Measurements from ENCODE around the gene RTN3.
A peak's percentile ranks its signal among the peaks of the same experiment; 100 is the strongest.

The RTN3 gene

GRCh38 chr11:63764340-63764678, 83.0 kb downstream of the RTN3 start:
- Histone ChIP-seq H3K4me3 (ENCODE audit: low read length) (peak overlapping the region; percentile 88), H3K27ac (ENCODE audit: low read depth, low read length) (peak overlapping the region; percentile 92), H3K9me3 (ENCODE audit: insufficient read depth, low read depth, low read length) (no peaks in the 10 kb centered on the region), H3K4me1 (ENCODE audit: insufficient read depth, low read length) (peaks cover 48% of the 10 kb centered on the region), H3K36me3 (ENCODE audit: insufficient read depth, low read length) (peaks cover 15% of the 10 kb centered on the region), H3K9ac (ENCODE audit: low read depth, low read length) (peak overlapping the region; percentile 67), H3K27me3 (ENCODE audit: insufficient read depth, low read length) (peaks cover under 1% of the 10 kb centered on the region; the same call in 1 of the 2 replicates)
- 6% methylated on average over 23 of the region's 23 CpGs for WGBS

- H3K4me3 ChIP-seq (ENCODE audit: low read length) = peak overlapping the region; percentile 88
- WGBS = 59% methylated on average over 30 of the region's 30 CpGs
Observed at GRCh38 chr11:63764679-63765647, 83.7 kb downstream of the RTN3 start.

DNA sequence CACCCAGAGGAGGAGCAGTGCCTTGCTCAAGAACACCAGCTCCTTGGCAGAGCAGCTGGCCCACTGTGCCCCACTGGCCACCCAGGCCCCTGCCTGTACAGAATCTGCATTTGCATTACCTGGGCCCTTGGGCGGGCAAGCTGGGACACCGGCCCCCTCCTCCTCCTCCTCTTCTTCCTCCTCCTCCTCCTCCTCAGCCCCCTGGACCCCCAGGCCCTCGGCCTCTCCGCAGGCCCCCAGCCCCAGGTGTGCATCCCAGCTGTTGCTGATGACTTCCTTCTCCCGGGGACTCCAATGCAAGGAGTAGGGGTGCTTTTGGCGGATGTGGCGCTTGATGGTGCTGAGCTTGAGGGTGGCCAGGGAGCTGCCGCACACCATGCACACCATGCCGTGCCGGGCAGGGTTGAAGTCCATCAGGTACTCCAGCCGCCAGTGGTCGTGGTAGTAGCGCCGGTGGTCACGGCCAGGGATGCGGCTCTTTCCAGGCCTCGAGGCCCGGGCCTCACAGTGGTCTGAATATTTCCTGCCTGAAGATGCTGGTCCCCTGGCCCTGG, 84.5 kb downstream of the RTN3 start:
- Histone ChIP-seq H3K4me1 (ENCODE audit: insufficient read depth, low read length) (peaks cover 47% of the 10 kb centered on the region), H3K36me3 (ENCODE audit: insufficient read depth, low read length) (peaks cover 4% of the 10 kb centered on the region; the same call in 1 of the 2 replicates), H3K9me3 (ENCODE audit: insufficient read depth, low read depth, low read length) (no peaks in the 10 kb centered on the region), H3K9ac (ENCODE audit: low read depth, low read length) (no peak overlapping the region), H3K27me3 (ENCODE audit: insufficient read depth, low read length) (peaks cover 15% of the 10 kb centered on the region), H3K27ac (ENCODE audit: low read depth, low read length) (no peak overlapping the region), H3K4me3 (ENCODE audit: low read length) (no peak overlapping the region)
- WGBS = 80% methylated on average over 18 of the region's 18 CpGs

More at GRCh38 chr11:63764679-63765647, 83.7 kb downstream of the RTN3 start:
- Histone ChIP-seq H3K36me3 (ENCODE audit: insufficient read depth, low read length) (peaks cover 9% of the 10 kb centered on the region), H3K27me3 (ENCODE audit: insufficient read depth, low read length) (peaks cover 7% of the 10 kb centered on the region), H3K9ac (ENCODE audit: low read depth, low read length) (peak overlapping the region; percentile 67), H3K9me3 (ENCODE audit: insufficient read depth, low read depth, low read length) (no peaks in the 10 kb centered on the region), H3K27ac (ENCODE audit: low read depth, low read length) (peak overlapping the region; percentile 92), H3K4me1 (ENCODE audit: insufficient read depth, low read length) (peaks cover 48% of the 10 kb centered on the region)

GRCh38 chr11:63766531-63767235, 85.4 kb downstream of the RTN3 start:
- 63% methylated on average over 7 of the region's 7 CpGs for WGBS
- H3K27me3 ChIP-seq (ENCODE audit: insufficient read depth, low read length) = peaks cover 23% of the 10 kb centered on the region
- peaks cover 39% of the 10 kb centered on the region for H3K4me1 ChIP-seq (ENCODE audit: insufficient read depth, low read length)
- H3K9me3 ChIP-seq (ENCODE audit: insufficient read depth, low read depth, low read length) = no peaks in the 10 kb centered on the region
- H3K36me3 ChIP-seq (ENCODE audit: insufficient read depth, low read length) = peaks cover 4% of the 10 kb centered on the region; the same call in 1 of the 2 replicates
- H3K4me3 ChIP-seq (ENCODE audit: low read length) = peak overlapping the region; percentile 97
- no peak overlapping the region for H3K9ac ChIP-seq (ENCODE audit: low read depth, low read length)
- H3K27ac ChIP-seq (ENCODE audit: low read depth, low read length) = no peak overlapping the region

DNA sequence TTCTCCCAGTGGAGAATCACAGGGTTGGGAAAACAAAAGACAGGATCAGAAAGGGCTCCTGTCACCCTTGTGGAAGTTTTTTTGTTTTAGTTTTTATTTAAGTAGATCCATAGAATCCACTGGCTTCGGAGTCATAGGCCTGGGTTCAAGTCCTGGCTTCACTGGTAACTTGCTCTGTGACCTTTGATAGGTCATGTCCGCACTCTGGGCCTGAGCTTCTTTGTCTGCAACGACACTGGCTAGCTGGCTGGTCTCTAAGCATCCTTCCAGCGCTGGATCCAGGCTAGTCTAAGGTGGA, 85.9 kb downstream of the RTN3 start:
- 17% methylated on average over 4 of the region's 4 CpGs for WGBS
- peaks cover 23% of the 10 kb centered on the region for H3K27me3 ChIP-seq (ENCODE audit: insufficient read depth, low read length)
- peak overlapping the region; percentile 97 for H3K4me3 ChIP-seq (ENCODE audit: low read length)
- peaks cover 4% of the 10 kb centered on the region; the same call in 1 of the 2 replicates for H3K36me3 ChIP-seq (ENCODE audit: insufficient read depth, low read length)
- H3K4me1 ChIP-seq (ENCODE audit: insufficient read depth, low read length) = peaks cover 39% of the 10 kb centered on the region
- H3K27ac ChIP-seq (ENCODE audit: low read depth, low read length) = no peak overlapping the region; the same call in 1 of the 2 replicates
- no peaks in the 10 kb centered on the region for H3K9me3 ChIP-seq (ENCODE audit: insufficient read depth, low read depth, low read length)
- H3K9ac ChIP-seq (ENCODE audit: low read depth, low read length) = no peak overlapping the region

GRCh38 chr11:63767565-63768236, 86.4 kb downstream of the RTN3 start:
- Histone ChIP-seq H3K4me1 (ENCODE audit: insufficient read depth, low read length) (peaks cover 39% of the 10 kb centered on the region), H3K27ac (ENCODE audit: low read depth, low read length) (peak overlapping the region; percentile 86), H3K4me3 (ENCODE audit: low read length) (peak overlapping the region; percentile 97), H3K9me3 (ENCODE audit: insufficient read depth, low read depth, low read length) (no peaks in the 10 kb centered on the region), H3K9ac (ENCODE audit: low read depth, low read length) (peak overlapping the region; percentile 91), H3K27me3 (ENCODE audit: insufficient read depth, low read length) (peaks cover 23% of the 10 kb centered on the region), H3K36me3 (ENCODE audit: insufficient read depth, low read length) (peaks cover 4% of the 10 kb centered on the region; the same call in 1 of the 2 replicates)
- 1% methylated on average over 34 of the region's 34 CpGs for WGBS

DNA sequence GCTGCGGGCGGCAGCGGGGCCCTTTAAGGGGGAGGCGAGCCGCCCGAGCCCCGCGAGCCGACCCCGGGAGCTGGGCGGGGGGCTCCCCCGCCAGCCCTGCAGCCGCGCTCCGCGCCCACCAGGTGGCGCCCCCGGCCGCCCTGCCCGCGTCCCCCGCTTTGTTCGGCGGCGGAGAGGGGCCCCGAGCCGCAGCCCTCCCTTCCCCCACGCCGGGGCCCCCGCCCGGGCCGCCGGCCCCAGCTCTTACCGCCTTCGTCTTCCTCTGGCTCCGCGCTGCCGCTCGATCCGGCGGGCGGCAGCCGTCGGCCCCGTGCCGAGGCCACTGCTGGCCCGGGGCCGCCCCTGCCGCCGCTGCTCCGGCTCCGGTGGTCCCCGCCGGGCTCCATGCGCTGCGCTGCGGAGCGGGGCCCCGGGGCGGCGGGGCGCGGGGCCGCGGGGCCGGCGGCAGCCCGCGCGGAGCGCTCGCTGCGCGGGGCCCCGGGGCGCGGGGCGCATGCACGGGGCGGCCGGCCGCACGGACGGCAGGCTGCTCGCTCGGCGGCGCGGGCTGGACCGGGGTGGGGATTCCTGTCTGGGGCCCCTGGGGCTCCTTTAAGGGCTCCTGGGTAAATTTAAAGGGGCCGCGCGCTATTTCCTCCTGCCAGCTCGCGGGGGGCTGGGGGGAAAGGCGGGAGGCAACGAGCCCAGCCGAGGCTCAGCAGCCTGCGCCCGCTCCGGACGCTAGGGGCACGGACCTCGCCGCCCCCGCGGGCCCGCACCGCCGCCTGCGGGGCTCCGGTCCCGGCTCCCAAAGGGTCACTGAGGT, 87.1 kb downstream of the RTN3 start, which contains the start of gene ZFTA:
Gene ZFTA, minus strand, starts transcription at position 539 of the 805 bp plus-strand sequence. Its CDS starts 153 bp downstream, at position 386.
- peaks cover 39% of the 10 kb centered on the region for H3K4me1 ChIP-seq (ENCODE audit: insufficient read depth, low read length)
- H3K9ac ChIP-seq (ENCODE audit: low read depth, low read length) = peak within 1 kb of the TSS; percentile 91
- H3K27ac ChIP-seq (ENCODE audit: low read depth, low read length) = peak within 1 kb of the TSS; percentile 86
- peak within 1 kb of the TSS; percentile 97 for H3K4me3 ChIP-seq (ENCODE audit: low read length)
- peaks cover 23% of the 10 kb centered on the region for H3K27me3 ChIP-seq (ENCODE audit: insufficient read depth, low read length)
- no peaks in the 10 kb centered on the region for H3K9me3 ChIP-seq (ENCODE audit: insufficient read depth, low read depth, low read length)
- H3K36me3 ChIP-seq (ENCODE audit: insufficient read depth, low read length) = peaks cover 4% of the 10 kb centered on the region; the same call in 1 of the 2 replicates
- WGBS = under 1% methylated on average over 113 of the region's 113 CpGs

DNA sequence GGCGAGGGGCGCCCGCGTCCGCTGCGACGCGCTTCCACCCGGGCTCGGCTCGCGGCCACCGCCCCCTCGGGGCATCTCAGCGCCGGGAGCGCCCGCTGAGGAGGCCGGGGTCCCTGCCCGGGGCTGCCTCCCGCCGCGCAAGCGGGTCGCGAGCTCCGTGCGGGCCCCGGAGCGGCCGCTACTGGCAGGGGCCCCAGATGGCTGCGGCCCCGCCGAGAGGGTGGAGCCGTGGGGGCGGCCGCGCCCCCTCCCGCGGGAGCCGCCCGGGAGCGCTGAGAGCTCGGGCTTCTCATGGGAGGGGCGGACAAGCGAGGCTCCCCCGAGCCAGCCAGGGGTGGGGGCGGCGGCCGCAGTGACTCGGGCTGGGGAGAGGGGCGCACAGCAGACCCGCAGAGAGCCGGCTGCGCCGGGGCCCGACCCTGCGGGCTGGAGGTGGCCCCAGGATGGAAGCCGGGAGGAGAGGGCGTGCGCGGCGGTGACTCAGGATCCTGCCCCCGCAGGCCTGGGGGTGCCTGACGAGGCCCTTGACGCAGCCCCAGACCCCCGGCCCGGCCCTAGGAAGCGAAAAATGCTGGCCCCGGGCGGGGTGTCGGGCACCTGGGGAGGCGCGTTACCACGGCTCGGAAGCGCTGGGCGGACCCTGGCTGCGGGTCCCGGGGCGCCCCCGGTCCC, 87.9 kb downstream of the RTN3 start:
- Histone ChIP-seq H3K4me1 (ENCODE audit: insufficient read depth, low read length) (peaks cover 39% of the 10 kb centered on the region), H3K4me3 (ENCODE audit: low read length) (peak overlapping the region; percentile 97), H3K27me3 (ENCODE audit: insufficient read depth, low read length) (peaks cover 23% of the 10 kb centered on the region), H3K9me3 (ENCODE audit: insufficient read depth, low read depth, low read length) (no peaks in the 10 kb centered on the region), H3K36me3 (ENCODE audit: insufficient read depth, low read length) (peaks cover 4% of the 10 kb centered on the region; the same call in 1 of the 2 replicates), H3K27ac (ENCODE audit: low read depth, low read length) (peak overlapping the region; percentile 28; the same call in 1 of the 2 replicates), H3K9ac (ENCODE audit: low read depth, low read length) (peak overlapping the region; percentile 91)
- under 1% methylated on average over 82 of the region's 82 CpGs for WGBS

DNA sequence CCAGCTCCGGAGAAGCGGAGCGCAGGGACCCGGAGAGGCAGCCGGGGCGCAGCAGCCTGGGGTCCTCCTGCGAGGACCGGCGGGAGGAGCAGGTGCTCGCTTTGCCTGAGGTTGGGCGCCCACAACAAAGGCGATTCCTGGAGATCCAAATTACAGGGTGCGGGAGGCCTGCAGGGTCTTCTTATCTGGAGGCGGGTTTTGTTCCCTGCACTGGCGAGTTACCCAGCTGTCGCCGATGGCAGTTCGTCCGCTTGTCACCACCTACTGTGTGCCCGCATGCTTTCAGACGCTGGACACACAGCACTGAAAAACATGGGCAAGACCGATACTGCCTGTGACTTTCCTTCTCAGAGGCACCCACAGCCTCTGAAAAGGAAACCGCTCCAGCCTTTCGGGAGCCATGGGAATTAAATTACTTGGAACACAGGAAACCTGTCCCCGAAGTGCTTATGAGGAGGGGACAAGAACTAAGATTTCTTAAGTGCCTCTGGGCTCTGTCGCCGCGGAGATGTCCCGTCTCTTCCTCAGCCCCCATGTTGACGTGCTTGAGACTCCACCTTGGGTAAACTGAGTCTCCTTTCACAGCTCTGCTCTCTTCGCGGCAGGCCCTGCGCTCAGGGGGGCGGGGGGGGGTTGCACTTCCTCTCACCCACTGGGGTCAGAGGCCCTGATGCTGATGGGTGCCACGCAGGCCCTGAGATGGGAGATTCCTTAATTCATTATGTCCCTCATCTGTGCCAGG, 88.6 kb downstream of the RTN3 start:
- H3K9me3 ChIP-seq (ENCODE audit: insufficient read depth, low read depth, low read length) = no peaks in the 10 kb centered on the region
- H3K9ac ChIP-seq (ENCODE audit: low read depth, low read length) = peak overlapping the region; percentile 91
- H3K4me1 ChIP-seq (ENCODE audit: insufficient read depth, low read length) = peaks cover 35% of the 10 kb centered on the region
- H3K27ac ChIP-seq (ENCODE audit: low read depth, low read length) = no peak overlapping the region
- whole genome bisulfite sequencing = 5% methylated on average over 35 of the region's 35 CpGs
- peaks cover 4% of the 10 kb centered on the region; the same call in 1 of the 2 replicates for H3K36me3 ChIP-seq (ENCODE audit: insufficient read depth, low read length)
- peak overlapping the region; percentile 97 for H3K4me3 ChIP-seq (ENCODE audit: low read length)
- peaks cover 23% of the 10 kb centered on the region for H3K27me3 ChIP-seq (ENCODE audit: insufficient read depth, low read length)

Data from HUES64 (cell line).